Panc1 (cell line): ENCODE data around the gene RAB3IL1. TPM values are rescaled to one million over a fixed set of nuclear protein-coding genes. Genes with fewer than 3 reads are reported as not detected.

Experiments
- ATAC-seq: fragments of 200-7000 bp; cut with Tn5 transposase; 2 replicates; pipeline ENCODE4 v1.9.1; 2020; ENCODE audit warnings: mild to moderate bottlenecking, moderate library complexity
- BruUV-seq: library from RNA; stranded (reverse); fragments of 400-500 nt; replicated peaks from 2 replicates; lab custom pipeline; 2021; lab: Mats Ljungman, UMichigan
- CTCF ChIA-PET: fragments of 300-600 bp; sonication (Branson Sonifier 250); formaldehyde crosslinking; loops from one replicate; lab custom pipeline; 2022; ENCODE audit warnings: antibody characterized with exemption; lab: Charles Lee
- POLR2A ChIA-PET: fragments of 300-600 bp; sonication (Branson Sonifier 250); formaldehyde crosslinking; loops from one replicate; lab custom pipeline; 2022; ENCODE audit warnings: antibody characterized with exemption; lab: Charles Lee
- DNase-seq: peaks from one replicate; pipeline ENCODE4 v3.0.0-alpha.2; 2010; ENCODE audit warnings: low read depth, low spot score
- H3K27ac ChIP-seq: 2 replicates; pipeline ENCODE4 v1.5.1; 2011; ENCODE audit warnings: mild to moderate bottlenecking, low read length, inconsistent platforms
- H3K27me3 ChIP-seq: fragments of 200-500 bp; sonication (Bioruptor generic); 2 replicates; pipeline ENCODE4 v1.6.0; 2014; ENCODE audit warnings: low read length, inconsistent platforms; ENCODE audit not compliant: control insufficient read depth, insufficient read depth
- H3K36me3 ChIP-seq: fragments of 200-500 bp; sonication (Bioruptor generic); 2 replicates; pipeline ENCODE4 v1.5.1; 2014; ENCODE audit warnings: inconsistent platforms, mild to moderate bottlenecking, low read length, moderate library complexity; ENCODE audit not compliant: control insufficient read depth, insufficient read depth
- H3K4me1 ChIP-seq: 2 replicates; pipeline ENCODE4 v1.5.1; 2011; ENCODE audit warnings: inconsistent platforms, mild to moderate bottlenecking, low read length, moderate library complexity; ENCODE audit not compliant: control insufficient read depth, insufficient read depth
- H3K4me3 ChIP-seq, 2 experiments: 2 replicates each; pipeline ENCODE4 v1.5.1; 2011 to 2012; ENCODE audit warnings: low read depth in 2 of 2, low read length in 2 of 2, mild to moderate bottlenecking in 2 of 2, inconsistent platforms in 1 of 2, moderate library complexity in 1 of 2
- H3K9me3 ChIP-seq: fragments of 200-500 bp; sonication (Bioruptor generic); 2 replicates; pipeline ENCODE4 v1.5.1; 2014; ENCODE audit warnings: low read depth, mild to moderate bottlenecking, inconsistent platforms, low read length, moderate library complexity; ENCODE audit not compliant: control insufficient read depth, insufficient read depth
- POLR2AphosphoS5 ChIP-seq: IDR thresholded peaks from 2 replicates; pipeline ENCODE4 v1.6.1; 2012; ENCODE audit warnings: mild to moderate bottlenecking, low read depth, low read length, moderate library complexity
- REST ChIP-seq, 2 experiments: IDR thresholded peaks; 2 replicates each; pipeline ENCODE4 v1.6.1; 2011 to 2012; ENCODE audit warnings: low read depth in 2 of 2, control low read depth in 1 of 2, low read length in 1 of 2, mild to moderate bottlenecking in 1 of 2, moderate library complexity in 1 of 2; ENCODE audit not compliant: insufficient read depth in 1 of 2
- SIN3A ChIP-seq: IDR thresholded peaks from 2 replicates; pipeline ENCODE4 v1.6.1; 2012; ENCODE audit warnings: low read depth, mild to moderate bottlenecking, low read length, moderate library complexity, borderline replicate concordance; ENCODE audit not compliant: insufficient read depth
- TCF7L2 ChIP-seq: IDR thresholded peaks from 2 replicates; pipeline ENCODE4 v1.6.1; 2011; ENCODE audit warnings: mild to moderate bottlenecking, low read depth, low read length, inconsistent platforms
- in situ Hi-C: cut with HindIII; loops from 2 replicates; pipeline ENCODE4 v1.10.0; 2016; ENCODE audit warnings: low sequenced_read_pairs, low pct_unique_long_range_greater_than_20kb
- intact Hi-C: fragments of 100-400 bp; cut with micrococcal nuclease; formaldehyde crosslinking; loops from one replicate; pipeline ENCODE4 v1.10.0; 2022; ENCODE audit not compliant: unreplicated experiment
- total RNA-seq: library from RNA; stranded (reverse); gene quantifications from one replicate; pipeline ENCODE4 v1.2.1, GENCODE V29; 2021; ENCODE audit not compliant: unreplicated experiment
- TF ChIP-seq, protein P1 (sequence below): fragments of 450-650 bp; IDR thresholded peaks from 2 replicates; pipeline ENCODE4 v1.5.1; 2017; ENCODE audit warnings: mild to moderate bottlenecking

The RAB3IL1 gene
- total RNA-seq, 1 experiment from 2014 or later = 8.9 TPM

- ATAC-seq = peak; percentile 70
- peak overlapping the region; percentile 44; the same call in 1 of the 2 replicates for H3K27ac ChIP-seq
- DNase-seq = no peak
- H3K36me3 ChIP-seq = no peaks in the 10 kb centered on the region
- peaks cover 8% of the 10 kb centered on the region for H3K4me1 ChIP-seq
- in situ Hi-C loops (no loop called here), intact Hi-C loops (no loop called here)
- no peaks in the 10 kb centered on the region for H3K27me3 ChIP-seq
- POLR2A ChIA-PET = interaction anchor here (0.5 kb wide), 1 partner anchor 98 kb away, joined by 4 read pairs; the partner anchor contains the start of genes FEN1 and TMEM258
- no TSS peak for BruUV-seq
- CTCF ChIA-PET = interaction anchor here (1.0 kb wide), 1 partner anchor 218 kb away, joined by 3 read pairs; no protein-coding TSS in a partner anchor
- TF ChIP-seq, protein P1, sequence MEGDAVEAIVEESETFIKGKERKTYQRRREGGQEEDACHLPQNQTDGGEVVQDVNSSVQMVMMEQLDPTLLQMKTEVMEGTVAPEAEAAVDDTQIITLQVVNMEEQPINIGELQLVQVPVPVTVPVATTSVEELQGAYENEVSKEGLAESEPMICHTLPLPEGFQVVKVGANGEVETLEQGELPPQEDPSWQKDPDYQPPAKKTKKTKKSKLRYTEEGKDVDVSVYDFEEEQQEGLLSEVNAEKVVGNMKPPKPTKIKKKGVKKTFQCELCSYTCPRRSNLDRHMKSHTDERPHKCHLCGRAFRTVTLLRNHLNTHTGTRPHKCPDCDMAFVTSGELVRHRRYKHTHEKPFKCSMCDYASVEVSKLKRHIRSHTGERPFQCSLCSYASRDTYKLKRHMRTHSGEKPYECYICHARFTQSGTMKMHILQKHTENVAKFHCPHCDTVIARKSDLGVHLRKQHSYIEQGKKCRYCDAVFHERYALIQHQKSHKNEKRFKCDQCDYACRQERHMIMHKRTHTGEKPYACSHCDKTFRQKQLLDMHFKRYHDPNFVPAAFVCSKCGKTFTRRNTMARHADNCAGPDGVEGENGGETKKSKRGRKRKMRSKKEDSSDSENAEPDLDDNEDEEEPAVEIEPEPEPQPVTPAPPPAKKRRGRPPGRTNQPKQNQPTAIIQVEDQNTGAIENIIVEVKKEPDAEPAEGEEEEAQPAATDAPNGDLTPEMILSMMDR = no peak
- no peak for TF ChIP-seq TCF7L2
- no peak for TF ChIP-seq SIN3A
- TF ChIP-seq POLR2AphosphoS5 = no peak
- TF ChIP-seq REST (IDR thresholded peaks at IDR 0.05; ENCODE audit: insufficient read depth in 1 of 2, low read depth in 2 of 2, low read length in 1 of 2) = no peak
- no peaks in the 10 kb centered on the region for H3K9me3 ChIP-seq
- H3K4me3 ChIP-seq = peak overlapping the region; percentile 63 to 73
These were observed 26.6 kb downstream of the RAB3IL1 start for GRCh38 chr11:61890529-61891330.

DNA sequence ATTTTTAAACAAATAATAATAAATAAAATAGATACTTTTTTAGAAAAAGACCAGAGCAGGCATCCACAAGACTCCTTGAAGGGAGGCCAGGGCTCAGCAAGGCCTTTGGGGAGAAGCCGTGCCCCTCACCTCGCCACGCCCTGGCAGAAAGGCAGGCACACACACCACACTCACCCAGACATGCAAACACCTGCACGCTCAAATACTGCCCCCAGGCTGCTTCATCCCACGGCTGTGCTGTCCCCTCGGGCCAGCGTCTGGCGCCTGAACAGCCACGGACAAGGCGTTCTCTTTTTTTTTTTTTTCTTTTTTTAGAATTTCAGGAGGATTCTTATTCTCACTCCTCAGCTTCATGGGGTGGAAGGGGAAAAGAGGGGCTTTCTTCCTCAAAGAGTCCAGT, 27.5 kb downstream of the RAB3IL1 start:
- no peak overlapping the region for H3K27ac ChIP-seq
- CTCF ChIA-PET = interaction anchor here (1.0 kb wide), 1 partner anchor 218 kb away, joined by 3 read pairs; no protein-coding TSS in a partner anchor
- peaks cover 8% of the 10 kb centered on the region for H3K4me1 ChIP-seq
- ATAC-seq = no peak
- DNase-seq = no peak
- H3K36me3 ChIP-seq = no peaks in the 10 kb centered on the region
- no peaks in the 10 kb centered on the region for H3K9me3 ChIP-seq
- TF ChIP-seq POLR2AphosphoS5 (no peak), SIN3A (no peak), REST (IDR thresholded peaks at IDR 0.05; ENCODE audit: insufficient read depth in 1 of 2, low read depth in 2 of 2, low read length in 1 of 2) (no peak), TCF7L2 (no peak)
- TF ChIP-seq, protein P1 = no peak
- in situ Hi-C loops (no loop called here), intact Hi-C loops (no loop called here)
- POLR2A ChIA-PET = no interaction called here
- TSS peak; percentile 69 for BruUV-seq
- no peaks in the 10 kb centered on the region for H3K27me3 ChIP-seq
- peak overlapping the region in 1 of 2 experiments; percentile 63; a peak in 2 of 4 replicates for H3K4me3 ChIP-seq
